Thymus (tissue), 11 donors: Measurements from ENCODE around the gene UNC5C. TPM values are rescaled to one million over a fixed set of nuclear protein-coding genes. Genes with fewer than 3 reads are reported as not detected.

Experiments used
- DNase-seq, 9 donors: peaks; one replicate each; pipeline ENCODE4 v3.0.0-alpha.2; 2013; ENCODE audit warnings: low spot score in 9 of 9, low read depth in 6 of 9, missing footprints in 1 of 9
- H3K27ac ChIP-seq, 2 donors: one replicate each; pipeline ENCODE4 v1.5.1; 2013; ENCODE audit warnings: control low read depth in 1 of 2, low read depth in 1 of 2, low read length in 1 of 2, mild to moderate bottlenecking in 1 of 2, moderate library complexity in 1 of 2
- H3K27me3 ChIP-seq, 2 donors: one replicate each; pipeline ENCODE4 v1.5.1; 2013; ENCODE audit warnings: low read length in 1 of 2; ENCODE audit not compliant: control insufficient read depth in 2 of 2, insufficient read depth in 1 of 2
- H3K36me3 ChIP-seq, 2 donors: one replicate each; pipeline ENCODE4 v1.5.1; 2013; ENCODE audit warnings: low read length in 1 of 2, mild to moderate bottlenecking in 1 of 2, moderate library complexity in 1 of 2; ENCODE audit not compliant: control insufficient read depth in 2 of 2, insufficient read depth in 2 of 2
- H3K4me1 ChIP-seq, 2 donors: one replicate each; pipeline ENCODE4 v1.5.1; 2013; ENCODE audit warnings: low read length in 2 of 2; ENCODE audit not compliant: control insufficient read depth in 2 of 2, insufficient read depth in 2 of 2
- H3K4me3 ChIP-seq, 2 donors: one replicate each; pipeline ENCODE4 v1.5.1; 2013; ENCODE audit warnings: low read length in 2 of 2, control low read depth in 1 of 2, mild to moderate bottlenecking in 1 of 2
- H3K9me3 ChIP-seq, 2 donors: one replicate each; pipeline ENCODE4 v1.5.1; 2013; ENCODE audit warnings: low read length in 1 of 2, mild to moderate bottlenecking in 1 of 2; ENCODE audit not compliant: control insufficient read depth in 2 of 2, insufficient read depth in 1 of 2
- WGBS: extraction: QIAGEN DNeasy Blood & Tissue Kit; methylation state at CpG from one replicate; pipeline ENCODE4 v1.1.7; 2013; 5-methylcytosine and 5-hydroxymethylcytosine counted together
- polyA plus RNA-seq: library from polyadenylated mRNA; stranded (reverse); fragments of 200-250 nt; gene quantifications from one replicate; pipeline ENCODE4 v1.2.3, GENCODE V29; 2013
- total RNA-seq: library from RNA; stranded (reverse); fragments of 120-200 nt; gene quantifications from one replicate; pipeline ENCODE4 v1.2.4, GENCODE V29; 2013
- donor health status: healthy.

The UNC5C gene
- total and polyA plus RNA-seq, 2 donors, result 0.98 to 1.8 TPM

- WGBS, result 89% methylated on average over 4 of the region's 4 CpGs
- Histone ChIP-seq H3K9me3 (no peaks in the 10 kb centered on the region), H3K4me3 (no peak overlapping the region), H3K27me3 (no peaks in the 10 kb centered on the region), H3K4me1 (no peaks in the 10 kb centered on the region), H3K36me3 (no peaks in the 10 kb centered on the region), H3K27ac (no peak overlapping the region)
- no peak for DNase-seq
Measured at GRCh38 chr4:95410387-95410977, 138.3 kb downstream of the UNC5C start.

- Histone ChIP-seq H3K4me1 (no peaks in the 10 kb centered on the region), H3K27ac (no peak overlapping the region), H3K9me3 (no peaks in the 10 kb centered on the region), H3K27me3 (no peaks in the 10 kb centered on the region), H3K36me3 (no peaks in the 10 kb centered on the region), H3K4me3 (no peak overlapping the region)
- no peak for DNase-seq
- 98% methylated on average over 2 of the region's 2 CpGs for WGBS
Measured at GRCh38 chr4:95409750-95410149, 139.0 kb downstream of the UNC5C start.

GRCh38 chr4:95409127-95409526, 139.6 kb downstream of the UNC5C start:
- Histone ChIP-seq H3K9me3 (no peaks in the 10 kb centered on the region), H3K27ac (no peak overlapping the region)
- DNase-seq, result no peak

DNA sequence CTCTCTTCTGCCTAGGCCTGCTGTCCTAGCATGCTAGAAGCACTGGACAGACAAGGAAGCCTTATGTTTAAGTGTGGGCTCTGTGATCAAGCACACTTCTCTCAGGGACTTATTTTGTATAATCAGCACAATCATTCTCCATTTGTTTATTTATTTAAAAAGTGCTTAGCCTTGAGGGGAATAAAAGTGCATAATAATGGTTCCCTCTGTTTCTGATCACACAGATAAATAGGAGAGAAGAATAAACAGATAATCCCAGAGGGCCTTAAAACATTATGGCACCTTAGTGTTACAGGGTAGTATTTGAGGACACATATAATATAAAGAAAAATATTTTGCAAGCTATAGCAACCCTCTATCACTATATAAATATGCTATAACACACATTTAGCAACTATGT, 146.5 kb downstream of the UNC5C start:
- Histone ChIP-seq H3K4me1 (no peaks in the 10 kb centered on the region), H3K9me3 (no peaks in the 10 kb centered on the region), H3K36me3 (no peaks in the 10 kb centered on the region), H3K27ac (no peak overlapping the region), H3K27me3 (no peaks in the 10 kb centered on the region), H3K4me3 (no peak overlapping the region)
- DNase-seq, result no peak

More at GRCh38 chr4:95409127-95409526, 139.6 kb downstream of the UNC5C start:
- Histone ChIP-seq H3K4me1 (no peaks in the 10 kb centered on the region), H3K36me3 (no peaks in the 10 kb centered on the region), H3K27me3 (no peaks in the 10 kb centered on the region), H3K4me3 (no peak overlapping the region)

- DNase-seq, result no peak
- Histone ChIP-seq H3K4me1 (no peaks in the 10 kb centered on the region), H3K27ac (no peak overlapping the region), H3K27me3 (no peaks in the 10 kb centered on the region), H3K9me3 (no peaks in the 10 kb centered on the region), H3K4me3 (no peak overlapping the region), H3K36me3 (no peaks in the 10 kb centered on the region)
Measured at GRCh38 chr4:95398217-95398616, 150.6 kb downstream of the UNC5C start.

DNA sequence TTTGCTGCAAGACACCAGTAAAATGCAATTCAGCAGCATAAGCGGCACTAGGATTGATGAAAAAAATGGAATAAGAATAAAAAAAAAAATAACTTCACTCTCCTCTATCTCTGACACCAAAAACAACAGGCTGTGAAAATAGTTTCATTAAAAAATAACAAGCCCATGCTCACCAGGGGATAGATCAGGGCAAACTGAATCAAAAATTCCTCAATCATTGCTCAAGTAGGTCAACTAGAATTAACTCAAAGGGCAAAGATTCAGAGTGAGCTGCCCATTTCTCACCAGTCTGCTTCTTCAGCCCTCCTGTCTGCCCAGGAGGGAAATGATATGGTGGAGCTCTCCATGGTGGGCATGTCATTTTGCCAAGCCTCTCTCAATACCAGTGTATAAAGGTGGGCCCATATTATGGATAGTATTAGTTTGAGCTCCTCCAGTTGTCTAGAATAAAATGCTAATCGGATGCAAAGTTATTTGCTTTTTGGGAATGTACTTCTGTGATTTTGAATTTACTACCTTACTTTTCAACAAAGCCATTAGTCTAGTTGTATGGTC, 153.9 kb downstream of the UNC5C start:
- DNase-seq, result no peak
- H3K9me3 ChIP-seq, result no peaks in the 10 kb centered on the region
- 92% methylated on average over 2 of the region's 2 CpGs for WGBS

DNA sequence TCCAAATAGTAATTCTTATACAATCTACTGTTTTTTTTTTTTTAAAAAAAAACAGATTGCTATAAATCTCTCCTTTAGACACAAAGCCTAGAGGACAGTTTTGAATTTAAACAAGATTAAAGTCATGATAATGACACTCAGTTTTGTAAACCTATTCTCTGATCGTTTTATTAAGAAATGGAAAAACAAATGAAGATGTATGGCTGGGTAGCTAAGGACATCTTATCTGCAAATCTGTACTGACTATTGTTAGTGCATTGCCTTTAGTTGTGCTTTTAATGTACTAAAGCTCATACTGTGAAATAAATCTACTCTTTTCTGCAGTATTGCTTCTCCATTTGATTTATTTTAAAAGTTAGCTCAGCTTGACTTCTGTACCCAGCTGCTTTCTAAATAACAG, 155.0 kb downstream of the UNC5C start:
- no peaks in the 10 kb centered on the region for H3K36me3 ChIP-seq
- no peaks in the 10 kb centered on the region for H3K4me1 ChIP-seq
- no peaks in the 10 kb centered on the region for H3K9me3 ChIP-seq
- H3K27me3 ChIP-seq, result no peaks in the 10 kb centered on the region
- DNase-seq, result no peak
- 71% methylated on average over 1 of the region's 1 CpG for WGBS
- no peak overlapping the region for H3K27ac ChIP-seq
- no peak overlapping the region for H3K4me3 ChIP-seq

More for the DNA sequence above, 153.9 kb downstream of the UNC5C start:
- no peaks in the 10 kb centered on the region for H3K36me3 ChIP-seq
- H3K27ac ChIP-seq, result no peak overlapping the region
- no peaks in the 10 kb centered on the region for H3K4me1 ChIP-seq
- H3K27me3 ChIP-seq, result no peaks in the 10 kb centered on the region
- no peak overlapping the region for H3K4me3 ChIP-seq

DNA sequence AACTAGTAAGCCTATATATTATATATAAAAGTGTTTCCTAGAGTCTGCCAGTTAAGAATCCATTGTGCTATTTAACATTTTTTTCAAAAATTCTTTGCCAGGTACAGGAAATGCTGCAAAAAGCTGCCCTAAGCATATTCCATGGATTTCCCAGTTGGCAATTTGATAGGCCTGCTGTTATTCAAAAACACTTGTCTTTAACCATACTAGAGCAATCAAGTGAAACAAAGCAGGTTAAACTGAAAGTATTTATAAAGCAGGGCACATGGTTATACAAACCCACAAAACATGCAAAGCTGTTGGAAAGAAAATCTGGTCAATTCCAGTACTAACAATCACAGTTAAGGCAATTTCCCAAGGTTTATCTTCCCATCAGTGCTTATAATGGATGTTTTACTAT, 159.9 kb downstream of the UNC5C start:
- H3K27ac ChIP-seq, result no peak overlapping the region
- H3K36me3 ChIP-seq, result no peaks in the 10 kb centered on the region
- H3K9me3 ChIP-seq, result no peaks in the 10 kb centered on the region
- H3K4me1 ChIP-seq, result no peaks in the 10 kb centered on the region
- no peak for DNase-seq
- no peaks in the 10 kb centered on the region for H3K27me3 ChIP-seq
- no peak overlapping the region for H3K4me3 ChIP-seq

DNA sequence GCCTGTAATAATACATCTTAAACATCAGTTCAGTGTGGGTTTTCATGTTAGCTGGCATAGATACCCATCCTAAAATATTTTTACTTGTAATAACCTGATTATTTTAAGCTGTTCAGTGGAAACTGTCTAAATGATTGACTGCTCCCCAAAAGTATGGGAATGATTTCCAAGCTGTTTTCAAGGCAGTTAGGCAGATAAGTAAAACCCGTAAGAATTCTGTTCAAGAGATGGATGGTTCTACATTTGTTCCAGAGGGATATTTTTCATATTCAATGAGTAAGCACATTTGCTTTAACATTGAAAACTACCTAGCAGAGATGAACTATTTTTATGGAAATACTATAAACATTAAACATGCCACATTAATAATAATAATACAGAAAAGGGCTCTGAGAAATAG, 161.1 kb downstream of the UNC5C start:
- Histone ChIP-seq H3K27ac (no peak overlapping the region), H3K9me3 (no peaks in the 10 kb centered on the region), H3K36me3 (no peaks in the 10 kb centered on the region), H3K4me1 (no peaks in the 10 kb centered on the region), H3K27me3 (no peaks in the 10 kb centered on the region), H3K4me3 (no peak overlapping the region)
- 94% methylated on average over 1 of the region's 1 CpG for whole genome bisulfite sequencing
- no peak for DNase-seq
